BLaER1 (cell line): ENCODE results near the gene RANBP17.

Source experiments
- H3K27ac ChIP-seq: shearing (Covaris generic); formaldehyde crosslinking; 2 replicates; pipeline ENCODE4 v1.8.1; 2022
- H3K27me3 ChIP-seq: shearing (Covaris generic); formaldehyde crosslinking; 2 replicates; pipeline ENCODE4 v1.8.1; 2022
- H3K36me3 ChIP-seq: shearing (Covaris generic); formaldehyde crosslinking; 2 replicates; pipeline ENCODE4 v1.8.1; 2022
- H3K4me1 ChIP-seq: shearing (Covaris generic); formaldehyde crosslinking; 2 replicates; pipeline ENCODE4 v1.8.1; 2022
- H3K4me2 ChIP-seq: shearing (Covaris generic); formaldehyde crosslinking; 2 replicates; pipeline ENCODE4 v1.8.1; 2022
- H3K4me3 ChIP-seq: shearing (Covaris generic); formaldehyde crosslinking; 2 replicates; pipeline ENCODE4 v1.8.1; 2022
- H3K9ac ChIP-seq: shearing (Covaris generic); formaldehyde crosslinking; 2 replicates; pipeline ENCODE4 v1.8.1; 2022
- H3K9me3 ChIP-seq: shearing (Covaris generic); formaldehyde crosslinking; 2 replicates; pipeline ENCODE4 v1.8.1; 2022
- H4K20me1 ChIP-seq: shearing (Covaris generic); formaldehyde crosslinking; 2 replicates; pipeline ENCODE4 v1.8.1; 2022
- Cebpa-rat ChIP-seq: shearing (Covaris generic); IDR thresholded peaks from 2 replicates; pipeline ENCODE4 v1.8.1; 2022

Gene RANBP17

GRCh38 chr5:171055875-171056454 lies 194.1 kb downstream of the RANBP17 start:
- no peaks in the 10 kb centered on the region for H3K27me3 ChIP-seq
- H3K36me3 ChIP-seq, result no peaks in the 10 kb centered on the region
- H3K27ac ChIP-seq, result no peak overlapping the region
- no peak overlapping the region for H3K4me2 ChIP-seq
- H3K9ac ChIP-seq, result no peak overlapping the region
- H4K20me1 ChIP-seq, result no peaks in the 10 kb centered on the region
- peaks cover 40% of the 10 kb centered on the region for H3K9me3 ChIP-seq
- H3K4me1 ChIP-seq, result no peaks in the 10 kb centered on the region
- TF ChIP-seq Cebpa-rat, result no peak
- H3K4me3 ChIP-seq, result no peak overlapping the region

DNA sequence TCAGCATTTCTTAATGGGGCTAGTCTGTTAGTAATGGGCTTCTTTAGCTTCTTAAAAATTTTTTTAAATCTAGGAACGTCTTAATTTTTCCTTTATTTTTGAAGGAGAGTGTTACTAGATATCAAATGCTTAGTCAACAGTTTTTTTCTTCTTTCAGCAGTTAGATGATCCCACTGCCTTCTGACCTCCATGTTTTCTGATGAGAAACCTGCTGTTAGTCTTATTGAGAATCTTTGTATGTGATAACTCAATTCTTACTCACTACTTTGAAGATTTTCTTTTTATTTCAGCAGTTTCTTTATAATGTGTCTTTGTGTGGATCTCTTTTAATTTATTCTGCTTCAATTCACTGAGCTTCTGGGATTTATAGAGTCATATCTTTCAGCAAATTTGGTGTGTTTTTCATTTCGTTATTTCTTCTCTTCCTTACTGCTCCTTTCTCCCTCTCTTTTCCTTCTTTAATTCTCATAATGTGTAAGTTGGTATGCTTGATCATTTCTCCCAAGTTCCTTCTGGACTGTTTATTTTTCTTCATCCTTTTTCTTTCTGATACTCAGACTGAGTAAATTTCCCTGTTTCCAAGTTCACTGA lies 205.8 kb downstream of the RANBP17 start:
- H3K4me2 ChIP-seq, result no peak overlapping the region
- no peak for TF ChIP-seq Cebpa-rat
- H3K9me3 ChIP-seq, result peaks cover 29% of the 10 kb centered on the region
- no peaks in the 10 kb centered on the region for H3K36me3 ChIP-seq
- H3K27me3 ChIP-seq, result no peaks in the 10 kb centered on the region
- H3K27ac ChIP-seq, result no peak overlapping the region
- no peak overlapping the region for H3K4me3 ChIP-seq
- no peaks in the 10 kb centered on the region for H3K4me1 ChIP-seq
- H4K20me1 ChIP-seq, result no peaks in the 10 kb centered on the region
- H3K9ac ChIP-seq, result no peak overlapping the region

GRCh38 chr5:171074747-171075146 lies 212.9 kb downstream of the RANBP17 start:
- no peaks in the 10 kb centered on the region for H3K36me3 ChIP-seq
- H3K27me3 ChIP-seq, result no peaks in the 10 kb centered on the region
- H3K27ac ChIP-seq, result no peak overlapping the region
- TF ChIP-seq Cebpa-rat, result no peak
- no peak overlapping the region for H3K9ac ChIP-seq
- no peaks in the 10 kb centered on the region for H3K4me1 ChIP-seq
- H3K9me3 ChIP-seq, result peaks cover 14% of the 10 kb centered on the region
- no peak overlapping the region for H3K4me3 ChIP-seq
- no peaks in the 10 kb centered on the region for H4K20me1 ChIP-seq
- H3K4me2 ChIP-seq, result no peak overlapping the region

DNA sequence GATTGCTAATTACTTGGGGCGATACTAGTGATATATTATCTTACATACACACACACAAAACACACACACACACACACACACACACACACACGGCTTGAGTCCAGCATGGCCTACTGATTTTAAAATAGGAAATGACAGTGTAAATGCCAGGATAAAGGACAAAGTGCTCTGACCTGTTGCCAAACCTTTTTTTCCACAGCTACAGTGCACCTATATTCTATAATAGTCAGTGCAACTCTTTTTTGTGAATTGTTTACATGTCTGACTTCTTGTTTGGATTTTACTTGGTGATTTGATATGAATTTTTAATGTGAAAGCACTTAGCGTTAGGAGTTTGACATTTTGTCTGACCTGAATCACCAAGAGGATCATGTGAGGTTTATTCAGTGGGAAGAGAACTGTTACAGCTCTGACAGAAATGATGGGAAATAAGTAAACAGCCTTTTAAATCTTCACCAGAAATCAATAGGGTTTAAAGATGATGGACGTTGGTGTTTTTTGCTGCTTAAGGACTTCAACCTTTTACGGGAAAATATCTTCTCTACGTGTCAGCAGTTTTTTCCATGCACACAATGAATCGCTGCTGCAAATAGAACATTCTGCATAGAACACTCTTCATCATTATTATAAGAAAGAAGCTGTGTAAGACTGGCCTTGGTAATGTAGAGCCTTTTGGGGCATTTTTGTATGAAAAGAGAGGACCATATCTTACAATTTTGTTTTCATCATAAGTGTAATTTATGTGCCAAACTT lies 218.5 kb downstream of the RANBP17 start:
- no peaks in the 10 kb centered on the region for H4K20me1 ChIP-seq
- no peak overlapping the region for H3K9ac ChIP-seq
- TF ChIP-seq Cebpa-rat, result no peak
- no peaks in the 10 kb centered on the region for H3K27me3 ChIP-seq
- H3K4me1 ChIP-seq, result no peaks in the 10 kb centered on the region
- peaks cover 14% of the 10 kb centered on the region for H3K9me3 ChIP-seq
- H3K27ac ChIP-seq, result no peak overlapping the region
- no peak overlapping the region for H3K4me3 ChIP-seq
- H3K36me3 ChIP-seq, result no peaks in the 10 kb centered on the region
- no peak overlapping the region for H3K4me2 ChIP-seq

DNA sequence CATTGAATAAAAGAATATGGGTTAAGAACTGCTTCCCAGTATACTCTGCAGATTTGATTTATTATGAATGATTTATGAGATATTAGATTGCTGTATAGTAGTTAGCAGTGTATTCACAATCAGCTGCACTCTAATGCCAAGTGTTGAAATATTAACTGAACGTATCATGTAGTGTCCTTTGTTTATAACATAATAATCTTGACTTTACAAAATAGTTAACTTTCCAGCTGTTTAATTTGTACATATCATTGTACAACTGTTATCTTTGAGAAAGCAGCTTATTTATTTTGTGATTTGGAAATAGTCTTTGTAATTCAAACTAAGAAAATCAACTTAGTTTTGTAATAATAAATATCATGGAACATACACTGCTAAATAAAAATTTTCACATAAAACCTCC lies 219.5 kb downstream of the RANBP17 start:
- Histone ChIP-seq H3K4me3 (no peak overlapping the region), H3K27ac (no peak overlapping the region), H3K4me1 (no peaks in the 10 kb centered on the region), H3K4me2 (no peak overlapping the region), H3K9me3 (peaks cover 14% of the 10 kb centered on the region), H3K9ac (no peak overlapping the region), H4K20me1 (no peaks in the 10 kb centered on the region), H3K36me3 (no peaks in the 10 kb centered on the region), H3K27me3 (no peaks in the 10 kb centered on the region)
- TF ChIP-seq Cebpa-rat, result no peak

- no peak overlapping the region for H3K9ac ChIP-seq
These were observed 230.4 kb downstream of the RANBP17 start for GRCh38 chr5:171092194-171092593.

GRCh38 chr5:171093598-171093997 lies 231.8 kb downstream of the RANBP17 start:
- no peaks in the 10 kb centered on the region for H3K4me1 ChIP-seq
- no peaks in the 10 kb centered on the region for H3K9me3 ChIP-seq
- TF ChIP-seq Cebpa-rat, result no peak
- no peak overlapping the region for H3K4me3 ChIP-seq
- no peaks in the 10 kb centered on the region for H3K36me3 ChIP-seq
- H3K27me3 ChIP-seq, result no peaks in the 10 kb centered on the region
- H3K4me2 ChIP-seq, result no peak overlapping the region
- no peak overlapping the region for H3K27ac ChIP-seq
- no peaks in the 10 kb centered on the region for H4K20me1 ChIP-seq
- H3K9ac ChIP-seq, result no peak overlapping the region

More at GRCh38 chr5:171092194-171092593, 230.4 kb downstream of the RANBP17 start:
- TF ChIP-seq Cebpa-rat, result no peak
- no peaks in the 10 kb centered on the region for H3K27me3 ChIP-seq
- no peak overlapping the region for H3K27ac ChIP-seq
- no peaks in the 10 kb centered on the region for H3K36me3 ChIP-seq
- no peak overlapping the region for H3K4me3 ChIP-seq
- H3K4me1 ChIP-seq, result no peaks in the 10 kb centered on the region
- no peaks in the 10 kb centered on the region for H4K20me1 ChIP-seq
- no peak overlapping the region for H3K4me2 ChIP-seq
- no peaks in the 10 kb centered on the region for H3K9me3 ChIP-seq

- H3K27me3 ChIP-seq, result no peaks in the 10 kb centered on the region
- H3K36me3 ChIP-seq, result no peaks in the 10 kb centered on the region
- H3K4me3 ChIP-seq, result no peak overlapping the region
- H4K20me1 ChIP-seq, result no peaks in the 10 kb centered on the region
- no peak for TF ChIP-seq Cebpa-rat
- H3K9ac ChIP-seq, result no peak overlapping the region
- no peak overlapping the region for H3K4me2 ChIP-seq
- H3K27ac ChIP-seq, result no peak overlapping the region
- no peaks in the 10 kb centered on the region for H3K9me3 ChIP-seq
- H3K4me1 ChIP-seq, result no peaks in the 10 kb centered on the region
These were observed 232.5 kb downstream of the RANBP17 start for GRCh38 chr5:171094356-171094755.

- Histone ChIP-seq H3K9me3 (no peaks in the 10 kb centered on the region), H3K36me3 (no peaks in the 10 kb centered on the region), H4K20me1 (no peaks in the 10 kb centered on the region), H3K4me3 (no peak overlapping the region), H3K4me2 (no peak overlapping the region), H3K27me3 (no peaks in the 10 kb centered on the region), H3K9ac (no peak overlapping the region), H3K27ac (no peak overlapping the region), H3K4me1 (no peaks in the 10 kb centered on the region)
- TF ChIP-seq Cebpa-rat, result no peak
These were observed 241.2 kb downstream of the RANBP17 start for GRCh38 chr5:171102877-171103610.

DNA sequence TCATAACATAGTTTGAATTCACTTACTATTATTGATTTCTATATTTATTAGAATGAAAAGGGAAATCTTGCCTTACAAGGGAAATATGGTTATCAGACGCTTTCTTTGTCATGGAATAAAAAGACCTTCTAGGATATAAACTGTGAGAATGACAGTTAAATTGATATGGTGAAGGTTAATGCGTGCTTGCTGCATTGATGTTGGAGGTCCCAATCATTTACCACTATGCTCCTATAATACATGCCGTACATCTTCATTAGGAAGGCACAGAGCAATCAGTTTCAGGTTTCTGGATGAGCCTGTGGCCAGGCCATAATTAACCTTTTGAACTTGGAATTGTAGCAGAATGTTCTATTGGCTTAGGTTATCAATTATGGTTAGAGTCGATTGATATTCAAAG lies 245.9 kb downstream of the RANBP17 start:
- H3K4me1 ChIP-seq, result no peaks in the 10 kb centered on the region
- no peak overlapping the region for H3K4me3 ChIP-seq
- H3K4me2 ChIP-seq, result no peak overlapping the region
- H3K36me3 ChIP-seq, result no peaks in the 10 kb centered on the region
- no peak for TF ChIP-seq Cebpa-rat
- no peak overlapping the region for H3K27ac ChIP-seq
- no peak overlapping the region for H3K9ac ChIP-seq
- no peaks in the 10 kb centered on the region for H3K27me3 ChIP-seq
- no peaks in the 10 kb centered on the region for H4K20me1 ChIP-seq
- H3K9me3 ChIP-seq, result no peaks in the 10 kb centered on the region
